Loucy (cell line): ENCODE results near the gene CYP4F2.
A peak's percentile ranks its signal among the peaks of the same experiment; 100 is the strongest.

Experiments
- H2AFZ ChIP-seq: fragments of 200-600 bp; sonication (generic); 2 replicates; pipeline ENCODE4 v1.6.0; 2016; ENCODE audit warnings: antibody characterized with exemption, mild to moderate bottlenecking, low read length, moderate library complexity
- H3F3A ChIP-seq: fragments of 200-600 bp; 2 replicates; pipeline ENCODE4 v1.6.0; 2016; ENCODE audit warnings: antibody characterized with exemption, low read depth, mild to moderate bottlenecking
- H3K27me3 ChIP-seq: fragments of 200-600 bp; sonication (generic); 2 replicates; pipeline ENCODE4 v1.6.1; 2014; ENCODE audit warnings: low read length, mild to moderate bottlenecking; ENCODE audit not compliant: insufficient read depth, poor library complexity, severe bottlenecking
- H3K36me3 ChIP-seq: fragments of 200-600 bp; sonication (generic); 2 replicates; pipeline ENCODE4 v1.6.1; 2016; ENCODE audit warnings: low read length; ENCODE audit not compliant: insufficient read depth
- H3K4me1 ChIP-seq: fragments of 200-600 bp; sonication (generic); 2 replicates; pipeline ENCODE4 v1.5.1; 2014; ENCODE audit warnings: low read length, mild to moderate bottlenecking; ENCODE audit not compliant: insufficient read depth, poor library complexity, severe bottlenecking
- H3K4me2 ChIP-seq: fragments of 200-600 bp; sonication (generic); 2 replicates; pipeline ENCODE4 v1.6.0; 2014; ENCODE audit warnings: antibody characterized with exemption, low read length, low read depth, mild to moderate bottlenecking; ENCODE audit not compliant: poor library complexity, severe bottlenecking
- H3K4me3 ChIP-seq: fragments of 200-600 bp; sonication (generic); 2 replicates; pipeline ENCODE4 v1.5.1; 2014; ENCODE audit warnings: low read length, mild to moderate bottlenecking, mixed read lengths; ENCODE audit not compliant: poor library complexity, severe bottlenecking
- H3K79me2 ChIP-seq: fragments of 200-600 bp; sonication (generic); 2 replicates; pipeline ENCODE4 v1.6.1; 2014; ENCODE audit warnings: low read length; ENCODE audit not compliant: insufficient read depth
- H3K9ac ChIP-seq: fragments of 200-600 bp; sonication (generic); 2 replicates; pipeline ENCODE4 v1.6.0; 2014; ENCODE audit warnings: mild to moderate bottlenecking, low read depth, low read length, moderate library complexity; ENCODE audit not compliant: poor library complexity, severe bottlenecking
- H3K9me2 ChIP-seq: fragments of 200-600 bp; sonication (generic); replicated peaks from 2 replicates; pipeline ENCODE4 v1.6.1; 2016; ENCODE audit warnings: low read depth, low read length, mixed read lengths
- H3K9me3 ChIP-seq: fragments of 200-600 bp; sonication (generic); 2 replicates; pipeline ENCODE4 v1.6.1; 2014; ENCODE audit warnings: mild to moderate bottlenecking, antibody characterized with exemption, low read length, low read depth; ENCODE audit not compliant: insufficient read depth
- H4K20me1 ChIP-seq: fragments of 200-600 bp; sonication (generic); 2 replicates; pipeline ENCODE4 v1.6.0; 2014; ENCODE audit warnings: antibody characterized with exemption, low read length, mild to moderate bottlenecking; ENCODE audit not compliant: insufficient read depth, poor library complexity, severe bottlenecking
- EZH2phosphoT487 ChIP-seq: fragments of 200-600 bp; IDR thresholded peaks from 2 replicates; pipeline ENCODE4 v1.6.1; 2018; ENCODE audit warnings: antibody characterized with exemption, mild to moderate bottlenecking, moderate library complexity, borderline replicate concordance
- TF ChIP-seq, protein P1 (sequence below): fragments of 200-600 bp; sonication (generic); conservative IDR thresholded peaks from 2 replicates; pipeline ENCODE4 v1.5.1; 2014; ENCODE audit warnings: mild to moderate bottlenecking, antibody characterized with exemption, low read length

Gene CYP4F2

DNA sequence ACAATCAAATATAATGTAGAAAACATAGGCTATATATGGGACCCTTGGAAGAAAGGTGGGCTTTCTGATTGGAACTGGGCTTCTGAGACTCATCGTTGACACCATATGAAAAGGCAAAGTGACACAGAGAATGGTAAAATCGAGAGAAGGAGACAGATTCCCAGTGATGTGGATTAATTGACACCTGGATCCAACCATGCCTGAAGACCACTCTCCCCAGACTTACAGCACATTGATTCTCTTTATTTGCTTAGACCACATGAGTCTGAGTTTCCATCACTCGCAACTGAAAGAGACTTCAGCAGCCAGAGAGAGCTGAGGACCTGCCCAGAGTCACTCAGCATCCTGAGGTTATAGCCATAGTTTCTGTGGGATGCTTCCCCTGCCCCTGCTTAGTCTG lies 30.4 kb upstream of the CYP4F2 start:
- no peaks in the 10 kb centered on the region for H3K9me2 ChIP-seq
- no peak overlapping the region for H2AFZ ChIP-seq
- H4K20me1 ChIP-seq = no peaks in the 10 kb centered on the region
- no peaks in the 10 kb centered on the region for H3K36me3 ChIP-seq
- H3F3A ChIP-seq = no peaks in the 10 kb centered on the region
- H3K4me1 ChIP-seq = peaks cover 25% of the 10 kb centered on the region
- TF ChIP-seq, protein P1, sequence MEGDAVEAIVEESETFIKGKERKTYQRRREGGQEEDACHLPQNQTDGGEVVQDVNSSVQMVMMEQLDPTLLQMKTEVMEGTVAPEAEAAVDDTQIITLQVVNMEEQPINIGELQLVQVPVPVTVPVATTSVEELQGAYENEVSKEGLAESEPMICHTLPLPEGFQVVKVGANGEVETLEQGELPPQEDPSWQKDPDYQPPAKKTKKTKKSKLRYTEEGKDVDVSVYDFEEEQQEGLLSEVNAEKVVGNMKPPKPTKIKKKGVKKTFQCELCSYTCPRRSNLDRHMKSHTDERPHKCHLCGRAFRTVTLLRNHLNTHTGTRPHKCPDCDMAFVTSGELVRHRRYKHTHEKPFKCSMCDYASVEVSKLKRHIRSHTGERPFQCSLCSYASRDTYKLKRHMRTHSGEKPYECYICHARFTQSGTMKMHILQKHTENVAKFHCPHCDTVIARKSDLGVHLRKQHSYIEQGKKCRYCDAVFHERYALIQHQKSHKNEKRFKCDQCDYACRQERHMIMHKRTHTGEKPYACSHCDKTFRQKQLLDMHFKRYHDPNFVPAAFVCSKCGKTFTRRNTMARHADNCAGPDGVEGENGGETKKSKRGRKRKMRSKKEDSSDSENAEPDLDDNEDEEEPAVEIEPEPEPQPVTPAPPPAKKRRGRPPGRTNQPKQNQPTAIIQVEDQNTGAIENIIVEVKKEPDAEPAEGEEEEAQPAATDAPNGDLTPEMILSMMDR = no peak
- no peak for TF ChIP-seq EZH2phosphoT487
- H3K27me3 ChIP-seq = no peaks in the 10 kb centered on the region
- H3K4me3 ChIP-seq = no peak overlapping the region
- no peaks in the 10 kb centered on the region for H3K9me3 ChIP-seq
- H3K79me2 ChIP-seq = no peaks in the 10 kb centered on the region
- peak overlapping the region; percentile 55 for H3K4me2 ChIP-seq
- H3K9ac ChIP-seq = no peak overlapping the region

GRCh38 chr19:15926484-15926883 lies 28.6 kb upstream of the CYP4F2 start:
- TF ChIP-seq EZH2phosphoT487 = no peak
- TF ChIP-seq, protein P1 = peak; percentile 28; the same call in 1 of the 2 replicates

GRCh38 chr19:15923702-15924101 lies 25.8 kb upstream of the CYP4F2 start:
- no peak for TF ChIP-seq EZH2phosphoT487
- TF ChIP-seq, protein P1 = no peak
- Histone ChIP-seq H3K4me1 (peaks cover 11% of the 10 kb centered on the region), H3K4me2 (no peak overlapping the region), H3K27me3 (no peaks in the 10 kb centered on the region), H3K9me2 (no peaks in the 10 kb centered on the region), H3K4me3 (no peak overlapping the region), H2AFZ (no peak overlapping the region), H3K9ac (no peak overlapping the region), H3F3A (no peaks in the 10 kb centered on the region), H3K9me3 (no peaks in the 10 kb centered on the region), H3K79me2 (no peaks in the 10 kb centered on the region), H4K20me1 (no peaks in the 10 kb centered on the region), H3K36me3 (no peaks in the 10 kb centered on the region)

More at GRCh38 chr19:15926484-15926883, 28.6 kb upstream of the CYP4F2 start:
- Histone ChIP-seq H3F3A (no peaks in the 10 kb centered on the region), H2AFZ (no peak overlapping the region), H3K9me3 (no peaks in the 10 kb centered on the region), H3K9ac (no peak overlapping the region), H4K20me1 (no peaks in the 10 kb centered on the region), H3K27me3 (no peaks in the 10 kb centered on the region), H3K4me2 (no peak overlapping the region), H3K4me1 (peaks cover 25% of the 10 kb centered on the region), H3K79me2 (no peaks in the 10 kb centered on the region), H3K36me3 (no peaks in the 10 kb centered on the region), H3K4me3 (no peak overlapping the region), H3K9me2 (no peaks in the 10 kb centered on the region)
